DMS153 treated with DMSO at 0.1 percent for 48 hours (cell line): ENCODE measurements around the gene TULP4.

ENCODE experiments used
- DNase-seq: peaks from one replicate; lab custom pipeline; 2025; ENCODE audit not compliant: unreplicated experiment; lab: John Stamatoyannopoulos, UW

The TULP4 gene, protein sequence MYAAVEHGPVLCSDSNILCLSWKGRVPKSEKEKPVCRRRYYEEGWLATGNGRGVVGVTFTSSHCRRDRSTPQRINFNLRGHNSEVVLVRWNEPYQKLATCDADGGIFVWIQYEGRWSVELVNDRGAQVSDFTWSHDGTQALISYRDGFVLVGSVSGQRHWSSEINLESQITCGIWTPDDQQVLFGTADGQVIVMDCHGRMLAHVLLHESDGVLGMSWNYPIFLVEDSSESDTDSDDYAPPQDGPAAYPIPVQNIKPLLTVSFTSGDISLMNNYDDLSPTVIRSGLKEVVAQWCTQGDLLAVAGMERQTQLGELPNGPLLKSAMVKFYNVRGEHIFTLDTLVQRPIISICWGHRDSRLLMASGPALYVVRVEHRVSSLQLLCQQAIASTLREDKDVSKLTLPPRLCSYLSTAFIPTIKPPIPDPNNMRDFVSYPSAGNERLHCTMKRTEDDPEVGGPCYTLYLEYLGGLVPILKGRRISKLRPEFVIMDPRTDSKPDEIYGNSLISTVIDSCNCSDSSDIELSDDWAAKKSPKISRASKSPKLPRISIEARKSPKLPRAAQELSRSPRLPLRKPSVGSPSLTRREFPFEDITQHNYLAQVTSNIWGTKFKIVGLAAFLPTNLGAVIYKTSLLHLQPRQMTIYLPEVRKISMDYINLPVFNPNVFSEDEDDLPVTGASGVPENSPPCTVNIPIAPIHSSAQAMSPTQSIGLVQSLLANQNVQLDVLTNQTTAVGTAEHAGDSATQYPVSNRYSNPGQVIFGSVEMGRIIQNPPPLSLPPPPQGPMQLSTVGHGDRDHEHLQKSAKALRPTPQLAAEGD (N-terminal part only)

GRCh38 chr6:158312165-158312564 is at the start of gene TULP4:
TULP4 (plus strand) TSS chr6:158312465; CDS start chr6:158314017, 1,552 bp downstream.
- DNase-seq, result no peak

GRCh38 chr6:158262755-158263154 is 49.5 kb upstream of the TULP4 start:
- DNase-seq, result no peak

- no peak for DNase-seq
These were observed 48.1 kb upstream of the TULP4 start for GRCh38 chr6:158264180-158264579.

DNA sequence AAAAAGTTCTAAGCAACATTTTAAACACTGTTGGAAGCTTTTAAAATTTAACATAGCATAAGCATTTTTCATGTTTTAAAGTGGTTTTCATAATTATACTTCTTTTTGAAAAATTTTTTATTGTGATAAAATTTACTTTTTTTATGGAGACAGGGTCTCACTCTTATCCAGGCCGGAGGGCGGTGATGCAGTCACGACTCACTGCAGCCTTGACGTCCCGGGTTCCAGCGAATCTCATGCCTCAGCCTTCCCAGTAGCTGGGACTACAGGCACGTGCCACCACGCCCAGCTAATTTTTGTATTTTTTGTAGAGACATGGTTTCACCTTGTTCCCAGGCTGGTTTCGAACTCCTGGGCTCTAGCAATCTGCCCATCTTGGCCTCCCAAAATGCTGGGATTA is 46.1 kb upstream of the TULP4 start:
- DNase-seq, result no peak

GRCh38 chr6:158268361-158269147 is 43.7 kb upstream of the TULP4 start:
- DNase-seq, result no peak

- no peak for DNase-seq
These were observed 42.6 kb upstream of the TULP4 start for GRCh38 chr6:158269657-158270056.

DNA sequence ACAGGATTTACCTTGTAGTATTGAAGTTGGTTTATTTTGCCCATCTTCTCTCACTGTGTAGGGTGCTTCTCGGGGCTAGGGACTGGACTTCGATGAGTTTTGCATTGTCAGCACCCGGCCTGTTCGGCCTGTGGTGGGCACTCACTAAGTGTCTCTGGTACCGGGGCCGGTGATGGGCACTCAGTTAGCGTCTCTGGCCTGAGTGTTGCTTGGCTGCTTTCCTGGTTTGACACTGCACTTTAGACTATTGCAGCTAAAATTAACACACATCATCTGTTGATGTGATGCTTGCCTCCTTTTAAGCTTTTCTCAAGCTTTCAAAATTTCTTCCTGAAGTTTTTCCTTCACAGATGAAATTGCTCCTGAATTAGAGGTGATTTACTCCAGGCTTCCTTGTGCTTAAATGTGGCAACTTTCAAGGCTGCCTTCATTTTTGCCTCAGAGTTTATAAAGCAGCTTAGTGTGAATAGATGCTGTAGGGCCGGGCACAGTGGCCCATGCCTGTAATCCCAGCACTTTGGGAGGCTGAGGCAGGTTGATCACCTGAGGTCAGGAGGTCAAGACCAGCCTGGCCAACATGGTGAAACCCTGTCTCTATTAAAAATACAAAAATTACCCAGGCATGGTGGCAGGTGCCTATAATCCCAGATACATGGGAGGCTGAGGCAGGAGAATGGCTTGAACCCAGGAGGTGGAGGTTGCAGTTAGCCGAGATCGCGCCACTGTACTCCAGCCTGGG is 41.7 kb upstream of the TULP4 start:
- DNase-seq, result no peak

DNA sequence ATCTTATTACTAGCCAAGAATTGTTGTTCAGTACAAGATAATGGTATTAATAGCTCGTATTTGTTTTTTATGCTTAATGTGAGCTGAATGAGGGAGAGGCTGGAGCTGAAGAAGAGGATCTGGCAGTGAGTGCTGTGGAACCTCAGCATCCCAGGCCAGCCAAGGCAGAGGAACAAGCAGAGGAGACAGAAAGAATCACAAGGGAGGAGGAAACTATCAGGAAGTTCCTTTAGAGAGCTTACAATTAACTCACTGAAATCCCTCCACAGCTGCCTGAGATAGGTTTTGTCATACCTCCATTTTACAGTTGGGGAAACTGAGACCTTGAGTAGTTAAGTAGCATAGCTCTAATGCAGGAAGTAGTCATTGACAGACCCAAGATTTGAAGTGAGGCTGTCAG is 39.9 kb upstream of the TULP4 start:
- DNase-seq, result no peak

DNA sequence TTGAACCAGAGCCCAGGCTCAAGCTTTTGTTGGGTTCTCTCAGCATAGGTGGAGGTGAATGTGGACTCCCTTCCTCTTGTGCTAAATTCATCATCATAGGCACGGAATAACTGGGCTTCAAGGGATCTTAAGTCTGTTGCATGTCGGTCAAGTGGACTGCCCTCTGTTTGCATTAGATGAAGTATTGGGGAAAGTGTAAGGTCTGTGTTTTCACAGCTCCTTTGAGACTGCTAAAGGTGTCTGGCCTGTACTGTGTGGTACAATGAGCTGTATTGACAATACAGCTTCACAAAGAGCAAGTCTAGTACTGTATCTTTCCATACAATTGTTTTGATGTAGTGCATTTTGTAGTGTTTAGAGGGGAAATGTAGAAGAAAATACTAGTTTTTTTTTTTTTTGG is 34.3 kb upstream of the TULP4 start:
- no peak for DNase-seq

- no peak for DNase-seq
These were observed 32.6 kb upstream of the TULP4 start for GRCh38 chr6:158279615-158280014.

GRCh38 chr6:158283304-158283980 is 28.8 kb upstream of the TULP4 start:
- DNase-seq, result no peak

DNA sequence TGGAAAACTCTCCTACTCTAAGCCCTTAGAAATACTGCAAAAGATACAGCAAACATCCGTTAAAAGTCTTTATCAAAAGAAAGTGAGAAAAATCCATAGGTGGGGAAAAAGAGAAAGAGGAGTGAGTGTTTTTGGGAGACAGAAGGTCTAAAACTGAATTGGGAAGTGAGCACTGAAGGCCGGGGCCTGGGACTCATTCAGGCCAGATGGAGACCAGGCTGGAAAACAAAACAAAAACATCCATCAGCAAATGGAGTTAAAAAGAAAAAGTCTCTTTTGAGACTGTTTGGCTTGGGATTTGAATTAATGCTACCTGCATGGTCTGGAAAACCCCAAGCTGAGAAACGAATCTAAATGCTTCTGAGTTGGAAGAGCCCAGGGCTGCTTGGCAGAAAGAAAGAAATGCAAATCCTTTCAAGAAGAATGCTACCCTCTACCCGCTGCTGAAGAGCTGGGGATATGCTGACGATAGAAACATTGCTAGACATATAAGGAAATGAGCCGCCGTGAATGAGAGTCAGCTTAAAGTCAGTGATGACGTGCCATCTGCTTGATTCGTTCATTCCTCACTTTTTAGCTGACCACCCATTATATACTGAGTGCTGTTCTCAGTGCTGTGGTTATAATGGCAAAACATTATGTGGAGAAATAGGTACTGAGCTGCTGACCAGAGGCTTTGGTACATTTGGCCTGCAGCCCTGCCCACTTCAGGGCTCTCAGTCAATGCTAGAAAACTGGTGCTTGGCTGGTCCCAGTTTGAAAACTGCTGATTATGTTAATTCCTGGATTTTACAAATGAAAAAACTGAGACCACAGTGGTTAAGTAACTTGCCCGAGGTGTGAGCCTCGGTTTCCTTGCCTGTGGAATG is 28.0 kb upstream of the TULP4 start:
- DNase-seq, result no peak

- DNase-seq, result no peak
These were observed 27.2 kb upstream of the TULP4 start for GRCh38 chr6:158284876-158285655.

GRCh38 chr6:158285656-158286021 is 26.6 kb upstream of the TULP4 start:
- no peak for DNase-seq

DNA sequence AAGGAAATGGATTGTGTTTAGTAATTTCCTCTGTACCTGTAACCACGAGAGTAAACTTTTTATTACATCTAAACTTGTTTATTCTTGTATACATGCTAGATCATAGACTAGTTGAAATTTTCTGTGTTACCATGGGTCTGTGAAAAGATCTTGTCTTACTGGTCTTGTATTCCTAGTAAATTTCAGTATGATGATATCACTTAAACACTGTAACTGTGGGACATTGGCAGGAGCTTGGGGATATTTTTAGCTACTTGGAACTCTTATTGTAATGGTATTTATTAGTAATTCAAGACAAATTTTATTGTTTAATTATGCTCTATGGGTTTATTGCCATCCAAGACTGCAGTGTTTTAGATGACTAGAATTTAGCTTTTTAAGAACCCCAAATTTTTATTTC is 25.9 kb upstream of the TULP4 start:
- no peak for DNase-seq

- peak; percentile 46 for DNase-seq
These were observed 25.2 kb upstream of the TULP4 start for GRCh38 chr6:158287047-158287446.

GRCh38 chr6:158290040-158290439 is 22.2 kb upstream of the TULP4 start:
- no peak for DNase-seq

DNA sequence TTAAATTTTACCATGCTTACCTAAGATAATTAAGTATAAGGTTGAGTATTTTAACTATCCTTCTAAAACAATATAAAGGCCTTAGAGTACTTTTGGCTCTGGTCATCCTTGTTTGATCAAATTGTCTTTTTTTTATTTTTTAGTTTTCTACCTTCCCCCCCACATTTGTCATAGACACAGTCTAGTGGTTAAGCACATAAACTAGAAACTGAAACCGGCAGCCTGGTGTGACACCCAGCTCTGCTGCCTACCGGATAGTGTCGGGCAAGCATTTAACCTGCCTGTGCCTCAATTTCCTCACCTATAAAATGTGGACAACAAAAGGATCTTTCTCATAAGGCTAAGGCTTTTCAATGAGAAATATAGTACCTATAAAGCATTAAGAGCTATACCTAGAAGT is 21.6 kb upstream of the TULP4 start:
- no peak for DNase-seq

- no peak for DNase-seq
These were observed 20.2 kb upstream of the TULP4 start for GRCh38 chr6:158292016-158292415.
